PC-3 (cell line): Measurements from ENCODE around the gene PSMG3. TPM values are rescaled to one million over a fixed set of nuclear protein-coding genes. Genes with fewer than 3 reads are reported as not detected.
A peak's percentile ranks its signal among the peaks of the same experiment; 100 is the strongest.

Experiments used
- ATAC-seq: fragments of 200-7000 bp; cut with Tn5 transposase; 2 replicates; pipeline ENCODE4 v1.9.1; 2020; ENCODE audit warnings: mild to moderate bottlenecking, moderate library complexity
- BruUV-seq: library from RNA; stranded (reverse); fragments of 400-500 nt; replicated peaks from 2 replicates; lab custom pipeline; 2021; lab: Mats Ljungman, UMichigan
- CTCF ChIA-PET: fragments of 300-600 bp; sonication (Branson Sonifier 250); formaldehyde crosslinking; loops from one replicate; lab custom pipeline; 2022; ENCODE audit warnings: antibody characterized with exemption; lab: Charles Lee
- POLR2A ChIA-PET: fragments of 300-600 bp; sonication (Branson Sonifier 250); formaldehyde crosslinking; loops from one replicate; lab custom pipeline; 2022; ENCODE audit warnings: antibody characterized with exemption; ENCODE audit not compliant: unreplicated experiment; lab: Charles Lee
- DNase-seq: peaks from one replicate; pipeline ENCODE4 v3.0.0-alpha.2; 2015
- H2AFZ ChIP-seq: fragments of 300-600 bp; sonication (generic); 2 replicates; pipeline ENCODE4 v1.6.0; 2016; ENCODE audit warnings: antibody characterized with exemption, low read length
- H3F3A ChIP-seq: fragments of 300-600 bp; sonication (generic); one replicate; pipeline ENCODE4 v1.6.0; 2017; ENCODE audit warnings: antibody characterized with exemption, low read length, control low read depth, mild to moderate bottlenecking; ENCODE audit not compliant: unreplicated experiment
- H3K27ac ChIP-seq: fragments of 300-600 bp; sonication (generic); 2 replicates; pipeline ENCODE4 v1.5.1; 2016; ENCODE audit warnings: mild to moderate bottlenecking, low read length
- H3K27me3 ChIP-seq: fragments of 300-600 bp; sonication (generic); 2 replicates; pipeline ENCODE4 v1.6.1; 2016; ENCODE audit warnings: low read length, mixed read lengths
- H3K36me3 ChIP-seq: fragments of 300-600 bp; sonication (generic); 2 replicates; pipeline ENCODE4 v1.6.1; 2016; ENCODE audit warnings: low read depth, mixed run types, low read length, mixed read lengths
- H3K4me1 ChIP-seq: fragments of 300-600 bp; sonication (generic); 2 replicates; pipeline ENCODE4 v1.5.1; 2016; ENCODE audit warnings: low read length; ENCODE audit not compliant: insufficient read depth
- H3K4me2 ChIP-seq: fragments of 300-600 bp; sonication (generic); 2 replicates; pipeline ENCODE4 v1.6.0; 2016; ENCODE audit warnings: low read length
- H3K4me3 ChIP-seq: fragments of 300-600 bp; sonication (generic); 2 replicates; pipeline ENCODE4 v1.5.1; 2016; ENCODE audit warnings: mild to moderate bottlenecking, low read length, mixed read lengths
- H3K79me2 ChIP-seq: fragments of 300-600 bp; sonication (generic); 2 replicates; pipeline ENCODE4 v1.6.1; 2017; ENCODE audit warnings: low read length, mixed read lengths
- H3K9ac ChIP-seq: fragments of 300-600 bp; sonication (generic); 2 replicates; pipeline ENCODE4 v1.6.0; 2016; ENCODE audit warnings: mild to moderate bottlenecking, low read length
- H3K9me2 ChIP-seq: fragments of 300-600 bp; sonication (generic); replicated peaks from 2 replicates; pipeline ENCODE4 v1.6.1; 2016; ENCODE audit warnings: mixed run types, low read length, mixed read lengths
- H3K9me3 ChIP-seq: fragments of 300-600 bp; sonication (generic); 2 replicates; pipeline ENCODE4 v1.6.1; 2016; ENCODE audit warnings: low read length, mixed read lengths
- H4K20me1 ChIP-seq: fragments of 300-600 bp; sonication (generic); 2 replicates; pipeline ENCODE4 v1.6.1; 2016; ENCODE audit warnings: low read length, mixed read lengths
- CTCF ChIP-seq: fragments of 300-600 bp; sonication (generic); conservative IDR thresholded peaks from 2 replicates; pipeline ENCODE4 v1.5.1; 2017; ENCODE audit warnings: antibody characterized with exemption, low read depth, mild to moderate bottlenecking, low read length
- EZH2 ChIP-seq: fragments of 300-600 bp; sonication (generic); IDR thresholded peaks from one replicate; pipeline ENCODE4 v1.6.1; 2017; ENCODE audit warnings: antibody characterized with exemption, mild to moderate bottlenecking, low read length; ENCODE audit not compliant: unreplicated experiment
- EZH2phosphoT487 ChIP-seq: fragments of 300-600 bp; sonication (generic); IDR thresholded peaks from 2 replicates; pipeline ENCODE4 v1.6.1; 2018; ENCODE audit warnings: mild to moderate bottlenecking, antibody characterized with exemption, low read length, borderline replicate concordance
- intact Hi-C: fragments of 100-400 bp; cut with micrococcal nuclease; formaldehyde crosslinking; loops from 2 replicates; pipeline ENCODE4 v1.9.0; 2023
- total RNA-seq: library from RNA; depleted of rRNA; stranded (reverse); fragments of >200 nt; gene quantifications from 2 replicates; pipeline ENCODE4 v1.2.3, GENCODE V29; 2014

PSMG3 gene
- total RNA-seq, 1 experiment from 2014 or later = 133 TPM

DNA sequence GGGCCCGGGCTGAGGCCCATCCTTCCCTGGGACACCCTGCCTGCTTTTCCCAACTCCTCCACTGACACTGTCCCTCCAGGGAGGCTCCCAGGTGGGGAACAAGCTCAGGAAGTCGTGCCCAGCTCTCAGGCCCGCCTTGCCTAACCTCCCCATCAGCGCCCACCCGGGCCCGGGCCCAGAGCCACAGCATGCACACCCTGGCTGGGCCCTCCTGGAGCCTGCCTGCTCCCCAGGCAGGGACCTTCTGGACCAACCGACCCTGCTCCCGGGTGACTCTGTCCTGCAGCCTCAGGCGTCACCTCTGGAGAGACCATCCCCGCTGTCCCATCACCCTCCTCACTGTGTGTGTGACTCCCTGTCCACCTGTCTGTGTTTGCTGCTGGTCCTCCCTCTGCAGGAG, 12.1 kb downstream of the PSMG3 start:
- Histone ChIP-seq H3K9me2 (no peaks in the 10 kb centered on the region), H3K4me3 (no peak overlapping the region), H3K27ac (no peak overlapping the region), H2AFZ (no peak overlapping the region), H4K20me1 (no peaks in the 10 kb centered on the region), H3K4me1 (peaks cover 48% of the 10 kb centered on the region), H3K27me3 (no peaks in the 10 kb centered on the region), H3K36me3 (no peaks in the 10 kb centered on the region), H3K9ac (no peak overlapping the region), H3K4me2 (no peak overlapping the region), H3F3A (no peaks in the 10 kb centered on the region), H3K9me3 (no peaks in the 10 kb centered on the region), H3K79me2 (peaks cover 20% of the 10 kb centered on the region)
- ATAC-seq (no peak), DNase-seq (no peak)
- POLR2A ChIA-PET = no interaction called here
- intact Hi-C loops = no loop called here
- TF ChIP-seq EZH2 (no peak), CTCF (no peak), EZH2phosphoT487 (no peak)
- BruUV-seq = no TSS peak
- CTCF ChIA-PET = no interaction called here

DNA sequence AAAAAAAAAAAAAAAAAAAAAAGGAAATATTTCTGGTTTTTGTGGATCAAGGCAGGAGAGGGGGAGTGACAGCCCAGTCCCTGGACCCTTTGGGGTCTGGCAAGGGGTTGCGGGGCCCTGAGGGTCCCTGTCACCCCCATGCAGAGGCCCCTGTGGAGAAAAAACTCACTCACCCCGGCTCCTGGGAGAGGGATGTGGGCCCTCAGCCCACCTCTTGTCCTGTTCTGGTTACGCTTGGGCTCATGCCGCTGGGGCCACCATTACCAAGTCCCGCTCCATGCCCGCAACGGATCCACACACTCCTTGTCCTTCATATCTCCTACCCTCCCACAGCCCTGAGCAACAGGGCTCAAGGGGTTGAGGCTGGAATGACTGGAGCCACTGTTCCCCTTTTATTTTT, 12.8 kb downstream of the PSMG3 start:
- ATAC-seq = no peak
- ChIA-PET CTCF (interaction anchor here (0.7 to 1.1 kb wide), 2 partner anchors 10 to 52 kb away, joined by 3 to 8 read pairs; no protein-coding TSS in a partner anchor), POLR2A (interaction anchor here (2.1 kb wide), 1 partner anchor 20 kb away, joined by 12 read pairs; no protein-coding TSS in a partner anchor)
- no peaks in the 10 kb centered on the region for H3K9me2 ChIP-seq
- BruUV-seq = no TSS peak
- H3K36me3 ChIP-seq = no peaks in the 10 kb centered on the region
- no peaks in the 10 kb centered on the region for H3K27me3 ChIP-seq
- H3K79me2 ChIP-seq = peaks cover 20% of the 10 kb centered on the region
- no peak overlapping the region for H3K4me3 ChIP-seq
- DNase-seq = no peak
- H3K4me1 ChIP-seq = peaks cover 48% of the 10 kb centered on the region
- H3K9me3 ChIP-seq = no peaks in the 10 kb centered on the region
- no peaks in the 10 kb centered on the region for H3F3A ChIP-seq
- H4K20me1 ChIP-seq = no peaks in the 10 kb centered on the region
- TF ChIP-seq EZH2 = no peak
- no peak for TF ChIP-seq EZH2phosphoT487
- no peak for TF ChIP-seq CTCF
- intact Hi-C loops = no loop called here
- no peak overlapping the region for H2AFZ ChIP-seq
- H3K9ac ChIP-seq = no peak overlapping the region
- H3K27ac ChIP-seq = no peak overlapping the region
- no peak overlapping the region for H3K4me2 ChIP-seq

DNA sequence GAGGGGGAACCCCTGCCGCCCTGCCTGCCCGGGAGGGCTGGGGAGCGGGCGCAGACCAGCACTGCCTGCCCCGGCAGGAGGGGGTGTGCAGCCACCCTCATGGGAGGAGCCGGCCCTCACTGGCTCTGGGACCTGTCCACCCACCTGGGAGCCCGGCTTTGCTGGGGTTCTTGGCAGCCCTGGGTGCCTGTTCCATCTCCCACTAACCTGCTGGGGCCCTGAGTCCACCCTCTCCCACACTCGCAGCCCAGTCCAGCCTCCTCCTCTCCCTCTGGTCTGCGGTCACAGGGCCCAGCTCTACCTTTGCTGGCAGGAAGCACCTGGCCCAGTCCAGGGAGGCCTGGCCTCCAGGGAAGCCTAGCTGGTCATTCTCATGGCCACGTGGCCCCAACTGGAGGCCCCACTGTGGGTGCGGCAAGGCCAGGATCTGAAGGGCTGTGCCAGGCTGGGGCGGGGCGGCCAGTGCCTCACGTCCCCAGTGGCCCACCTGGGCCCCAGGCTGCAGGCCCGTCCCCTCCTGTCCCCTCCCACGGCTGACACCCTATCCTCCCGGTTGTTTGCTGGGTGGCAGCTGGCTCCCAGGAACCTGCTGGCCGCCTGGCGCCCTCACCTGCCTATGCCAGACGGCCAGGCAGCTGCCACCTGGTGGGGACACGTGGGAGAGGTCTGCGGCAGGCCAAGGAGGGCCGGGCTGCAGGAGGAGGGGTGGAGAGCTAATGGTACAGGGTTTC, 13.9 kb downstream of the PSMG3 start, which contains the start of gene TMEM184A:
Gene TMEM184A, minus strand, starts transcription at position 393 of the 731 bp plus-strand sequence. CDS start 721 bp downstream, outside the sequence.
- Histone ChIP-seq H3K9me3 (no peaks in the 10 kb centered on the region), H3K79me2 (peaks cover 20% of the 10 kb centered on the region), H3K9me2 (no peaks in the 10 kb centered on the region), H3F3A (no peaks in the 10 kb centered on the region), H3K4me3 (peak within 1 kb of the TSS; percentile 78), H2AFZ (peak within 1 kb of the TSS; percentile 32), H3K4me2 (peak within 1 kb of the TSS; percentile 94), H3K36me3 (no peaks in the 10 kb centered on the region), H3K9ac (peak within 1 kb of the TSS; percentile 97), H4K20me1 (no peaks in the 10 kb centered on the region), H3K27ac (peak within 1 kb of the TSS; percentile 99), H3K27me3 (no peaks in the 10 kb centered on the region), H3K4me1 (peaks cover 48% of the 10 kb centered on the region)
- TF ChIP-seq CTCF = peak; percentile 72
- no peak for TF ChIP-seq EZH2
- peak; percentile 94 for TF ChIP-seq EZH2phosphoT487
- ATAC-seq = peak; percentile 78
- CTCF ChIA-PET = interaction anchor here (0.5 to 1.4 kb wide), 6 partner anchors 11 to 469 kb away, joined by 3 to 8 read pairs (median 4); no protein-coding TSS in a partner anchor
- BruUV-seq = TSS peak; percentile 97
- peak; percentile 96 for DNase-seq
- intact Hi-C loops = loop anchor here (1.0 kb wide), 4 partner anchors 11 to 49 kb away; no protein-coding TSS in a partner anchor
- POLR2A ChIA-PET = interaction anchor here (0.6 to 2.1 kb wide), 6 partner anchors 10 to 49 kb away, joined by 3 to 12 read pairs (median 6); no protein-coding TSS in a partner anchor
